H1 (cell line): ENCODE results near the gene ZKSCAN1.

ENCODE experiments used
- CHD2 ChIP-seq: IDR thresholded peaks from 2 replicates; pipeline ENCODE4 v1.6.1; 2012; ENCODE audit warnings: low read length, improper control_type of control experiment
- CREB1 ChIP-seq: IDR thresholded peaks from 2 replicates; pipeline ENCODE4 v1.6.1; 2012; ENCODE audit warnings: inconsistent platforms
- CTCF ChIP-seq, 3 experiments: IDR thresholded peaks; 1 replicate in 2 of 3; 2 replicates in 1 of 3; pipeline versions ENCODE4 v1.5.1 to v1.6.1; 2011; ENCODE audit warnings: low read length in 3 of 3, mild to moderate bottlenecking in 3 of 3, inconsistent platforms in 2 of 3, low read depth in 1 of 3, moderate library complexity in 1 of 3; ENCODE audit not compliant: insufficient read depth in 1 of 3; ENCODE audit errors: control extremely low read depth in 1 of 3
- EP300 ChIP-seq, 2 experiments: IDR thresholded peaks; 1 replicate in 1 of 2; 2 replicates in 1 of 2; pipeline ENCODE4 v1.6.1; 2011 to 2012; ENCODE audit warnings: low read depth in 2 of 2, low read length in 2 of 2, mild to moderate bottlenecking in 2 of 2, borderline replicate concordance in 1 of 2, inconsistent platforms in 1 of 2, moderate library complexity in 1 of 2
- EZH2 ChIP-seq: fragments of 200-600 bp; sonication (generic); IDR thresholded peaks from 2 replicates; pipeline ENCODE4 v1.7.1; 2012; ENCODE audit warnings: low read depth, mild to moderate bottlenecking, moderate library complexity, low read length, inconsistent platforms; ENCODE audit not compliant: severe bottlenecking
- KDM1A ChIP-seq: fragments of 200-600, 300-600 bp; sonication (generic); IDR thresholded peaks from 2 replicates; pipeline ENCODE4 v1.7.1; 2016; ENCODE audit warnings: mild to moderate bottlenecking, low read length, borderline replicate concordance
- POLR2A ChIP-seq, 2 experiments: IDR thresholded peaks; 1 replicate in 1 of 2; 2 replicates in 1 of 2; pipeline ENCODE4 v1.6.1; 2011; ENCODE audit warnings: low read depth in 2 of 2, low read length in 2 of 2, mild to moderate bottlenecking in 2 of 2; ENCODE audit errors: control extremely low read depth in 1 of 2
- RAD21 ChIP-seq, 2 experiments: IDR thresholded peaks in 1 of 2; conservative IDR thresholded peaks in 1 of 2; 2 replicates each; pipeline ENCODE4 v1.6.1; 2011; ENCODE audit warnings: low read depth in 2 of 2, low read length in 2 of 2, improper control_type of control experiment in 1 of 2, inconsistent platforms in 1 of 2, mild to moderate bottlenecking in 1 of 2, moderate library complexity in 1 of 2
- SIX5 ChIP-seq: IDR thresholded peaks from 2 replicates; pipeline ENCODE4 v1.6.1; 2011; ENCODE audit warnings: mild to moderate bottlenecking, low read depth, low read length
- SP2 ChIP-seq: IDR thresholded peaks from 2 replicates; pipeline ENCODE4 v1.6.1; 2012; ENCODE audit warnings: mild to moderate bottlenecking, low read length, inconsistent platforms
- USF2 ChIP-seq: IDR thresholded peaks from 2 replicates; pipeline ENCODE4 v1.6.1; 2011; ENCODE audit warnings: low read length, improper control_type of control experiment
- YY1 ChIP-seq: IDR thresholded peaks from 2 replicates; pipeline ENCODE4 v1.6.1; 2011; ENCODE audit warnings: low read depth, mild to moderate bottlenecking, low read length

DNA sequence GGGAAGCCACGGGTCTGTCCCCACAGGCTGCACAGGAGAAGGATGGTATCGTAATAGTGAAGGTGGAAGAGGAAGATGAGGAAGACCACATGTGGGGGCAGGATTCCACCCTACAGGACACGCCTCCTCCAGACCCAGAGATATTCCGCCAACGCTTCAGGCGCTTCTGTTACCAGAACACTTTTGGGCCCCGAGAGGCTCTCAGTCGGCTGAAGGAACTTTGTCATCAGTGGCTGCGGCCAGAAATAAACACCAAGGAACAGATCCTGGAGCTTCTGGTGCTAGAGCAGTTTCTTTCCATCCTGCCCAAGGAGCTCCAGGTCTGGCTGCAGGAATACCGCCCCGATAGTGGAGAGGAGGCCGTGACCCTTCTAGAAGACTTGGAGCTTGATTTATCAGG is 8.1 kb downstream of the ZKSCAN1 start:
- TF ChIP-seq YY1 (no peak), CTCF (IDR thresholded peaks at IDR 0.05; ENCODE audit: control extremely low read depth in 1 of 3, insufficient read depth in 1 of 3, low read depth in 1 of 3, low read length in 3 of 3) (no peak), SIX5 (no peak), CREB1 (no peak), SP2 (no peak), EP300 (IDR thresholded peaks at IDR 0.05; ENCODE audit: borderline replicate concordance in 1 of 2, low read depth in 2 of 2, low read length in 2 of 2) (no peak), RAD21 (IDR thresholded peaks at IDR 0.05 in 1 of 2, conservative IDR thresholded peaks at IDR 0.05 in 1 of 2; ENCODE audit: low read depth in 2 of 2, low read length in 2 of 2) (no peak), CHD2 (no peak), POLR2A (IDR thresholded peaks at IDR 0.05; ENCODE audit: control extremely low read depth in 1 of 2, low read depth in 2 of 2, low read length in 2 of 2) (no peak), KDM1A (no peak), USF2 (no peak), EZH2 (no peak)
